Measurements from ENCODE around the gene CNOT3.
A peak's percentile ranks its signal among the peaks of the same experiment; 100 is the strongest.

The CNOT3 gene

DNA sequence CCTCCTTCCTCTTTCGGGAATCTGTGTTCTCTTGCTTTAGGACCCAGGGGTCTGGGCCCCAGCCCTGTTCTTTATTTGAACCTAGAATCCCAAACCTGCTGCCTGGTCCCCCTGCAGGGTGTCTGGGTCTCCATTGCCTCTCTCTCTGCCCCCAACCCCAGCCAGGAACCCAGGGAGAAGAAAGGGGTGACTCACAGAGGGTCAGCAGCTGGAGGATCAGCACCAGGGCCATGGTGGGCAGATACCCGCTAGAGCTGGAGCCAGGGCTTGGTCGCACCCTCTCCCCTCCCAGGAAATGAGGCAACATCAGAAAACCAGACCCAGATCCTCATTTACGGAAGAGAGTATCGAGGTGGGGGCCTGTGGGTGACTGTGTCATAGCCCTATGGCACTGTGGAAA lies 37.0 kb upstream of the CNOT3 start, which contains the start of gene OSCAR:
OSCAR (minus strand) TSS at position 243 of the 400 bp plus-strand sequence; CDS start at position 232, 11 bp downstream.
- no peak for DNase-seq (ENCODE audit: insufficient read length, low spot score)
- no peak for FAIRE-seq
- TF ChIP-seq, protein P1, sequence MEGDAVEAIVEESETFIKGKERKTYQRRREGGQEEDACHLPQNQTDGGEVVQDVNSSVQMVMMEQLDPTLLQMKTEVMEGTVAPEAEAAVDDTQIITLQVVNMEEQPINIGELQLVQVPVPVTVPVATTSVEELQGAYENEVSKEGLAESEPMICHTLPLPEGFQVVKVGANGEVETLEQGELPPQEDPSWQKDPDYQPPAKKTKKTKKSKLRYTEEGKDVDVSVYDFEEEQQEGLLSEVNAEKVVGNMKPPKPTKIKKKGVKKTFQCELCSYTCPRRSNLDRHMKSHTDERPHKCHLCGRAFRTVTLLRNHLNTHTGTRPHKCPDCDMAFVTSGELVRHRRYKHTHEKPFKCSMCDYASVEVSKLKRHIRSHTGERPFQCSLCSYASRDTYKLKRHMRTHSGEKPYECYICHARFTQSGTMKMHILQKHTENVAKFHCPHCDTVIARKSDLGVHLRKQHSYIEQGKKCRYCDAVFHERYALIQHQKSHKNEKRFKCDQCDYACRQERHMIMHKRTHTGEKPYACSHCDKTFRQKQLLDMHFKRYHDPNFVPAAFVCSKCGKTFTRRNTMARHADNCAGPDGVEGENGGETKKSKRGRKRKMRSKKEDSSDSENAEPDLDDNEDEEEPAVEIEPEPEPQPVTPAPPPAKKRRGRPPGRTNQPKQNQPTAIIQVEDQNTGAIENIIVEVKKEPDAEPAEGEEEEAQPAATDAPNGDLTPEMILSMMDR (IDR thresholded peaks at IDR 0.05; ENCODE audit: insufficient read depth, missing control alignments): no peak

DNA sequence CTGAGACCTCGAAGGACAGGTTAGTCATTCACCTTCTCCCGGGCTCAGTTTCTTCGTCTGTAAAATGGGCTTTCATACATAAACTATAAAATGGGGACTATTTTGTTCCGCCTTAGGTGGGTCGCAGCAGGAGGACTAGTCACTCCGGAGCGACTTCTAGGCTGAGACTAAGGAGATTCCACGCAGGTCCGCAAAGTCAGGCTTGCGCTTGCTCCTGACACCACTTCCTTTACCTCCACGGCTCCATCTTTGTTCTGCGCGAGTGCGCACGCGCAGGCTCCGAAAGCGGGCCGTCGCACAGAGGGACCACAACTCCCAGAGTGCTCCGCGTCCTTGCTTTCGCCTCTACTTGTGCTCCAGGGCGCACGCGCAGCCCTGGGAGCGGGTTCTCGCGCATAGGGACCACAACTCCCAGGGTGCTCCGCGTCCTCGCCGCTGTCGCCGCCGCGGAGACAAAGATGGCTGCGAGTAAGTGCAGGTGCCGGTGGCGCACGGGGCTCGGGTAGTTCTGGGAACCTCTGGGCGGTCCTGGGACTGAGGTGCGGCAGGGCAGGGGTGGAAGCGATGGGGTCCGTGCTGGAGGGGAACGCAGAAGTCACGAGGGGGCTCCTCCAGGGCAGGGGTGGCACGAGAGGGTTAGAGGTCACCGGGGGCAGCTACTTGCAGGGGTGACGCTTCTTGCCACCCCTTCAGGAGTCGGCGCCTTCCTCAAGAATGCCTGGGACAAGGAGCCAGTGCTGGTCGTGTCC lies 35.0 kb upstream of the CNOT3 start, which contains the start of gene NDUFA3:
NDUFA3 (plus strand) TSS at position 435 of the 749 bp plus-strand sequence; CDS start at position 459, 24 bp downstream.
- FAIRE-seq (no peak), DNase-seq (ENCODE audit: insufficient read length, low spot score) (peak; percentile 99)
- TF ChIP-seq, protein P1 (IDR thresholded peaks at IDR 0.05; ENCODE audit: insufficient read depth, missing control alignments): no peak

DNA sequence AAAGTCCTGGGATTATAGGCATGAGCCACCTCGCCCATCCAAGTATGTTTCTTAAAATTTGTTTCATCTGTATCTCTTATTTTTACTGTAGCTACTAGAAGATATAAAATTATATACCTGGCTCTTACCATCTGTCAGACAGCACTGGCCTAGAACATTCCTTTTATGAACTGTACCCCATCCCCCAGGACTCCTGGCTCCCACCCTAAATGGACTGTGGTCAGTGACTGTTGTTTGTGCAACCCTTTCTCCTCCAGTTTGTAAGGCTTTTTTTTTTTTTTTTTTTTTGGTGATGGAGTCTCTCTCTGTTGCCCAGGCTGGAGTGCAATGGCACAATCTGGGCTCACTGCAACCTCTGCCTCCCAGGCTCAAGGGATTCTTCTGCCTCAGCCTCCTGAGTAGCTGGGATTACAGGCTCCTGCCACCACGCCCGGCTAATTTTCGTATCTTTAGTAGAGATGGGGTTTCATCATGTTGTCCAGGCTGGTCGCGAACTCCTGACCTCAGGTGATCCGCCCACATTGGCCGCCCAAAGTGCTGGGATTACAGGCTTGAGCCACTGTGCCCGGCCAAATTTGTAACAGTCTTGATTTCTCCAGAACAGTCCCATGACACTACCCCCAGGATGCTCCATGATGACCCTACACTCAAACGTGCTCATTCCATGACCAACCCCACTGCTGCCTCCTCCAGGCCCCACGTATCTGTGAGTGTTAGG lies 32.4 kb upstream of the CNOT3 start:
- TF ChIP-seq, protein P1 (IDR thresholded peaks at IDR 0.05; ENCODE audit: insufficient read depth, missing control alignments): no peak
- DNase-seq (ENCODE audit: insufficient read length, low spot score) (no peak), FAIRE-seq (no peak)

DNA sequence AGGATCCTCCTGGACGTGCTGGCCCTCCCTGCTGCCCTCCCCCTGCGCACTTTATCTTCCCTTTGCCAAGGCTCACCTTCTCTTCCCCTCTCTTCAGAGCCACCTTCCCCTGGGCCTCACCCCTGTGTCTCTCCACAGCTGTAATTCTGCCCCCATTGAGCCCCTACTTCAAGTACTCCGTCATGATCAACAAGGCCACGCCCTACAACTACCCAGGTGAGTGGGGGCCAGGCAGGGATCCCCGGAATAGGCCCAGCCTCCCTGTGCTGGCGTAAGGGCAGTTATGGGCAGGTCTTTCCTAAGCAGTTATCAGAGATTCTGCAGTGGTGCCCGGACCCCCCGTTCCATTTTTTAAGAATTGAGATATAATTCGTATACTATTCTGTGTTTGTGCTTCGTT lies 31.8 kb upstream of the CNOT3 start:
- TF ChIP-seq, protein P1 (IDR thresholded peaks at IDR 0.05; ENCODE audit: insufficient read depth, missing control alignments): no peak
- FAIRE-seq: no peak
- DNase-seq (ENCODE audit: insufficient read length, low spot score): peak; percentile 7

DNA sequence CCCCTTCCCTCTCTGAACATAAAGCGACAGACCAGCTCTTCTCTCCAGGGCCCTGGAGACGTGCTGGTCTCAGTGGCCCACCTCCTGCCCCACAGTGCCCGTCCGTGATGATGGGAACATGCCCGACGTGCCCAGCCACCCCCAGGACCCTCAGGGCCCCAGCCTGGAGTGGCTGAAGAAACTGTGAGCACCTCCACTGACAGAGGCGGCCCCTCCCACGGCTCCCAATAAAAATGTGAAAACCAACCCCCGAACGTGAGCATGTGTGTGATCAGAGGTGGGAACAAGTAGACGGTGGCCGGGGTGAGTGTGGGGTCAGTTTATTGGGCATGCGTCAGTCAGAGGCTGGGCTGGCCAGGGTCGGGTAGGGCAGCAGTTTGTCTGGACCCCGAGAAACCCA lies 30.8 kb upstream of the CNOT3 start:
- no peak for FAIRE-seq
- TF ChIP-seq, protein P1 (IDR thresholded peaks at IDR 0.05; ENCODE audit: insufficient read depth, missing control alignments): no peak
- DNase-seq (ENCODE audit: insufficient read length, low spot score): no peak

DNA sequence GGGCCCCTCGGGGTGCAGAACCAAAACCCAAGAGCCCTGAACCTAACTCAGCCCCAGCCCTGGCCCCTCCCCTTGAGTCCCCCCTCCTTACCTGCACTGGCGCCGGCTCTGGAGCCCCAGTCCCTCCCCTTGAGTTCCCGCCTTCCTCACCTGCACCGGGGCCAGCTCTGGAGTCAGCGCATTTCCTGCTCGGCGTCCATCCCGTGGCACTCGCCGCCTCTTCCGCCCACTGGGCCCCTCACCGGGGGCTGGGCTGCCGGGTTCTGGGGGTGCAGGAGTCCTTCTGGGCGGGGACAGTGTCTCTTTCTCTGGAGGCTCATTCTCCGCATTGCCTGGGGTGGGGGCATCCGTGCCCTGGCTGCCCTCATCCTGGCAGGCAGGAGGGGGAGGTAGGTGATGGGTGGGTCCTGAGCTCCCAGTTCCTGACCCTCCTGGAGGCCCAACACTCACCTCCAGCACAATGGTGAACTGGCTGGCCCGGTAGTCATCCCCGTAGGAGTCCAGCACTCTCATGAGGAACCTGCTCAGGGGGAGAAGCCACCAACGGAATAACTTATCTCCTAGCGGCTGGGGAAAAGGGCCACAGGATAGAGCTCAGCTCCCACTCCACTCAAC lies 29.6 kb upstream of the CNOT3 start:
- FAIRE-seq (no peak), DNase-seq (ENCODE audit: insufficient read length, low spot score) (no peak)
- TF ChIP-seq, protein P1 (IDR thresholded peaks at IDR 0.05; ENCODE audit: insufficient read depth, missing control alignments): no peak
